LNCaP clone FGC (cell line): Measurements from ENCODE around the gene PRKN.

Source experiments
- DNase-seq: peaks from one replicate; pipeline ENCODE4 v3.0.0-alpha.2; 2011; ENCODE audit warnings: low read depth
- H3K4me3 ChIP-seq: 2 replicates; pipeline ENCODE4 v1.5.1; 2011; ENCODE audit warnings: mild to moderate bottlenecking, low read depth, low read length, control low read depth
- CTCF ChIP-seq: IDR thresholded peaks from 2 replicates; pipeline ENCODE4 v1.5.1; 2012; ENCODE audit warnings: mild to moderate bottlenecking; ENCODE audit not compliant: control insufficient read depth, insufficient read depth; ENCODE audit errors: extremely low read depth

The PRKN gene

GRCh38 chr6:162712694-162713093 lies 14.9 kb downstream of the PRKN start:
- no peak overlapping the region for H3K4me3 ChIP-seq
- DNase-seq = no peak
- TF ChIP-seq CTCF = no peak

- TF ChIP-seq CTCF = no peak
- no peak for DNase-seq
- no peak overlapping the region for H3K4me3 ChIP-seq
Observed at GRCh38 chr6:162711376-162711775, 16.2 kb downstream of the PRKN start.

- H3K4me3 ChIP-seq = no peak overlapping the region
- DNase-seq = no peak
- no peak for TF ChIP-seq CTCF
Observed at GRCh38 chr6:162710936-162711335, 16.6 kb downstream of the PRKN start.

- no peak overlapping the region for H3K4me3 ChIP-seq
- no peak for DNase-seq
- no peak for TF ChIP-seq CTCF
Observed at GRCh38 chr6:162710419-162710818, 17.1 kb downstream of the PRKN start.

- no peak overlapping the region for H3K4me3 ChIP-seq
- TF ChIP-seq CTCF = no peak
- DNase-seq = no peak
Observed at GRCh38 chr6:162709431-162709830, 18.1 kb downstream of the PRKN start.

GRCh38 chr6:162708971-162709370 lies 18.6 kb downstream of the PRKN start:
- no peak for DNase-seq
- no peak for TF ChIP-seq CTCF

GRCh38 chr6:162706232-162706631 lies 21.3 kb downstream of the PRKN start:
- H3K4me3 ChIP-seq = no peak overlapping the region
- DNase-seq = no peak
- TF ChIP-seq CTCF = no peak

More at GRCh38 chr6:162708971-162709370, 18.6 kb downstream of the PRKN start:
- H3K4me3 ChIP-seq = no peak overlapping the region
